GM18508 (cell line): ENCODE data around the gene ABITRAM.
"Not testable (repeated sequence)": the region's sequence is repeated elsewhere in the genome, so short reads cannot be mapped to it uniquely, and the experiment has no call there.

Experiments
- ATAC-seq: cut with Tn5 transposase; IDR thresholded peaks from one replicate; pipeline ENCODE4 v1.9.1; 2021; ENCODE audit warnings: moderate number of reproducible peaks; ENCODE audit not compliant: insufficient read depth, unreplicated experiment

Gene ABITRAM, protein sequence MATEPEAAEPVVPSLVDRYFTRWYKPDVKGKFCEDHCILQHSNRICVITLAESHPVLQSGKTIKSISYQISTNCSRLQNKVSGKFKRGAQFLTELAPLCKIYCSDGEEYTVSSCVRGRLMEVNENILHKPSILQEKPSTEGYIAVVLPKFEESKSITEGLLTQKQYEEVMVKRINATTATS

DNA sequence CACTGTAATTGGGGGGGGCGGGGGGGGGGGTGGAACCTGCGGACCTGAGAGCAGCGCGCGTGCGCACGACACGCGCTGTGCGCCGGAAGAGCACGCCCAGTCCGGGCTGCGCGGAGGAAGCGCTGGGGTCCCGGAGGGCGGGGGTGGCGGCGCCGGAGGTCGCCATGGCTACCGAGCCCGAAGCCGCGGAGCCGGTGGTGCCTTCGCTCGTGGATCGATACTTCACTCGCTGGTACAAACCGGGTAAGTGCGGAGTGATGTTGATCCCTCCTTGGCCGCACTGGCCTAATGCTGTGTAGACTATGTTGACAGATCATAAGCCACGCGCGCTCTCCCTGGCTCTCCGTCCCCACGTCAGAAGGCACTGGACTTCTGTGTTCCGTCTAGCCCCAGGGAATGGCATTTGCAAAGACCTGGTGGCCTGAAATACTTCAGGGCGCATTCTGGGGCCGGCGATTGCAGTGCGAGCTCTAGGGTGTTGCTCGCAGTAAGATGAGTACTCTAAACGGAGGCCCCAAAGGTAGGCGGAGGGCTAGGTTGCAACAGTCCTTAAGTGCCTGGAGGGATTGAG, at the start of gene ABITRAM:
Gene ABITRAM, plus strand, starts transcription at position 78 of the 571 bp plus-strand sequence. Its CDS starts 87 bp downstream, at position 165.
- peak; percentile 35 for ATAC-seq

DNA sequence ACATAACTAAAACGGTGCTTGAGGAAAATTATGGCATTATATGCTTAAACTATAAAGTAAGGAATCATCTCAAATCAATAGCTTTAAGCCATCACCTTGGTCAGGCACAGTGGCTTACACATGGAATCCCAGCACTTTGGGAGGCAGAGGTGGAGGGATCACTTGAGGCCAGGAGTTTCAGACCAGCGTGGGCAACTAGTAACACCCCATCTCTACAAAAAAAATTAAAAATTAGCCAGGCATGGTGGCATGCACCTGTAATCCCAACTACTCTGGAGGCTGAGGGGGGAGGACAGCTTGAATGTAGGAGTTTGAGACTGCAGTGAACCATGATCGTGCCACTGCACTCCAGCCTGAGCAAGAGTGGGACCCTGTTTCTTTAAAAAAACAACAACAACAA, 49.5 kb upstream of the ABITRAM start:
- ATAC-seq, result no peak

DNA sequence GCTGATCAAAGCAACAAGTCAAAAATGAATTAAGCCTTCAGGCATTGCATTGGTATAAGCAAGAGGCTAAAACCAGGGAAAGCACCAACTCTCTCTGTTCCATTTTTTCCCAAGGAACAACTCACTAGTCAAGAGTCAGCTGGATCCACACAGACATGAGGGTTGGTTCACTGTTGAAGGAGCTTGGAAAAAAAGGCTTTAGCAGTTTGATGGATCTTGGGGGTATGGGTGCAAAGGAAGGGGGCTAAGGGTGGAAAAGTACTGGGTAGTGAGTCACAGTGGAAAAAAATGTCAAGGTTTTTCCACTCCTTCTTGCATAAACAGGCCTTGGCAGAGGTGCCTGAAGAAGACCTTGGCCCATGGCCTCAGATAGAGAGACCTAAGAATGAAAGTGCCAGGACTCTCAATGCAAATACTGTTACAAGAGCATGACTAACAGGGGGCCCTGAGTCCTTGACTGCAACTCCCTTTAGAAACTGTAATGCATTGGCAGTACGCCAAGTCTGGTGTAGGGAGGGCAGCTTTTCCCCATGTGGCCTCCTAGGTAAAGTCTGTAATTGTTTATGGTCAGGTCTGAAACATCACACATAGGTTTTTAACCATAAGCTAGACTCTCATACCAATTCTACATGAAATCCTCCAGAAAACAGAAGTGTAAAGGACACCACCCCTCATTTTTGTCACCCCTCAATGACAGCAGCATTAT, 48.4 kb upstream of the ABITRAM start:
- peak; percentile 91 for ATAC-seq

DNA sequence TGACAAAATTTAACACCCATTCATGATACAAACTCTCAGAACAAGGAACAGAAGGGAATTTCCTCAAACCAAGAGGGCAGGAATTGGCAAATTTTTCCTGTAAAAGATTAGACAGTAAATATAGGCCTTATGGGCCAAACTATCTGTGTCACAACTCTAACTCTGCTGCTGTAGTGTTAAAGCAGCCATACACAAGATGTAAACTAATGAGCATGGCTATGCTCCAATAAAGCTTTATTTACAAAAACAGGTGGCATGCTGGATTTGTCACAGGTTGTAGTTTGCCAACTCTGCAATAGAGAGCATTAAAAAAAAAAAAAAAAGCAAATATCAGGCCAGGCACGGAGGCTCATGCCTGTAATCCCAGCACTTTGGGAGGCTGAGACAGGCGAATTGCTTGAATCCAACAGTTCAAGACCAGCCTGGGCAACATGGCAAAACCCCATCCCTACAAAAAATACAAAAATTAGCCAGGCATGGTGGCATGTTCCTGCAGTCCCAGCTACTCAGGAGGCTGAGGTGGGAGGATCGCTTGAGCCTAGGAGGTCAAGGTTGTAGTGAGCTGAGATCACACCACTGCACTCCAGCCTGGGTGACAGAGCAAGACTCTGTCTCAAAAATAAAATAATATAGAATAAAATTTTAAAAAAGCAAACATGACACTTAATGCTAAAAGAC, 47.5 kb upstream of the ABITRAM start:
- not testable (repeated sequence) for ATAC-seq

DNA sequence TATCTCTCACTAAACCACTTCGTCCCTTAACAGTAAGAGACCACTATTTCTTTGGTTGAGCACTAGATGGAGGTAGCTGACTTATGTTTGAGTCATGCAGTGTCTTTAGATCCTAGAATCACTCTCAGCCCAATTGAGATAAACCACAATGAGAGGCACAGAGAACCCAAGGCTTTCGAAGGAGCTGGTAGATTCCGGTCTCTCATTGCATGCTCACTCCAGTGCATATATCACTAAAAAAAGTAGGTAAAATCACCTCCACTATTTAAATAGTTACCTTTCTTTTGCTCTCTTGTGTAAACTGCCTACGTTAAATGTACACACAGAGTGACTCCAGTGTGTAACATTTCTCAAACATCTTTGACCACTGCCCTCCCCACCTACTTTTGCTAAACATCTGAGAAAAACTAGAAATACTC, 44.5 kb upstream of the ABITRAM start:
- ATAC-seq, result no peak

DNA sequence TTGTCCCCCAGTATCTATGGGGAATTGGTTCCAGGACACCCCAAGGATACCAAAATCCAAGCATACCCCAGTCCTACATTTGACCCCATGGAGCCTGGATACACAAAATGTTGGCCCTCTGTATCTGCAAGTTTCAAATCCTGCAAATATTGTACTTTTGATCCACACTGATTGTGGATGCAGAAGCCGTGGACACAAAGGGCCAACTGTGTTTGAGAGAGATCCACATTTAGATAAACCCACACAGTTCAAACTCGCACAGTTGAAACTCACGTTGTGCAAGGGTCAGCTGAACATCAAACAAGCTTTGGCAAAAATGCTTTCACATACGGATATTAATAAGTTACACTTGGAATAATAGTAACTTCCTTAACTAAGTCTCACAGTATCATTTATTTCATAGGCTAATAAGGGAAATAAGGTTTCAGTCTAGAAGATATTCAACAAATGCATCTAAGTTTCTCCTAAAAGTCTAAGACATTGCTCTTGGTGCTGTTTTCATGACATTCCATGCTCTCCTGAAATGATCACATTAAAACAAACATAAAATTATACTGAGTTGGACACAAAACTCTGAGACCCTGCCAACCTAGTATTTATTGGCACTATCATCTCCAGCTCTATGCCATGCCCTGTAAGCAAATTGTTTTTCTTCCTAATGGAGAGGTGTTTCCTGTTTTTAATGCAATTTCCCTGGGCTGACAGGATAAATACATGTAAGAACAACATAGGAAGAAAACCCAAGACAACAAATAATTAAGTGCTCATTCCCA, 39.8 kb upstream of the ABITRAM start:
- no peak for ATAC-seq

DNA sequence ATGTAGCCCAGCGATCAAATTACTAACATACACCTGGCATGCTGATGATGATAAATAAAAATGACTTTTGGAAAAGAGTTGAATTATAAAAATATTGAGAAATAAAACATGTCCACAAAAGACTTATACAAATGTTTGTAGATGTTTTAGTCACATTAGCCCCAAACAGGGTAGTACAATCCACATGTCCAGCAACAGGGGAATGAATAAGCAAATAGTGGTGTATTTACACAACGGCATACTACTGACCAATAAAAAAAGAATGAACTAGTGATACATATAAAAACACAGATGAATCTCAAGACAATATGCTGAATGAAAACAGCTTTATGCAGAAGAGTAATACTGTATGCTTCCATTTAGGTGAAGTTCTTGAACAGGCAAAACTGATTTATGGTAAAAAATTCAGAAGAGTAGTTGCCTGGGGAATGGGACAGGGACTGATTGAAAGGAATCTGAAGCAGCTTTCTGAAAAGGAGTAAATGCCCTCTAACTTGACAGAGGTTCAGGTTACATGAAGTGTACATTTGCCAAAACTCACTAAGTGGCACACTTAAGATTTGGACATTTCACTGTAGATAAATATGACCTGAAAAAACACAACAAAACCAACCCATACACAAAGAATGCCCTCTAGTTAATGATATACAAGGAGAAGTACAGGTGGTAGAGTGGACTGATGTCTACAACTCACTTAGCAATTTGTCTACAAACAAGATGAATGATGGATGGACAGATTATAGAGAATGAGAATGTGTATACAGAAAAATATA, 36.7 kb upstream of the ABITRAM start:
- ATAC-seq, result no peak

DNA sequence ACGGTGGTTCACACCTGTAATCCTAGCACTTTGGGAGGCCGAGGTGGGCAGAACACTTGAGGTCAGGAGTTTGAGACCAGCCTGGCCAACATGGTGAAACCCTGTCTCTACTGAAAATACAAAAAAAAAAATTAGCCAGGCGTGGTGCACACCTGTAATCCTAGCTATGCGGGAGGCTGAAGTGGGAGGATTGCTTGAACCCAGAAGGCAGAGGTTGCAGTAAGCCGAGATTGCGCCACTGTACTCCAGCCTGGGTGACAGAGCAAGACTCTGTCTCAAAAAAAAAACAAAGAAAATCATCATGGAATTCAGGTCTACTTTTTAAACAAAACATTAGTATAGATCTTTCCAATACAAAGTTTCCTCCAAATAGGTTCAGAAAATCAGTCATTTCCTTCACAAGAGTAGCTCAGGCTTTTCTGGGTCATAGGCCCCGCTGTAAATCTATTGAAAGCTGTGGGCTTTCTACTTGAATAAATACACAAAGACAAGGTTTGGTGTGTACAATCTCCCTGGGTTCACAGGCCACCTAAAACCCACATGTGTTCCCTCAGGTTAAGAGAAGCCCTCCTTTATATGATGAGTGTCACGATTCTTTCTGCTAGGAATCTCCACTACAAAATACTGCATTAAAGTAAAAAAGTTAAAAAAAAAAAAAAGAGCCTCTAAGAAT, 35.0 kb upstream of the ABITRAM start:
- not testable (repeated sequence) for ATAC-seq

DNA sequence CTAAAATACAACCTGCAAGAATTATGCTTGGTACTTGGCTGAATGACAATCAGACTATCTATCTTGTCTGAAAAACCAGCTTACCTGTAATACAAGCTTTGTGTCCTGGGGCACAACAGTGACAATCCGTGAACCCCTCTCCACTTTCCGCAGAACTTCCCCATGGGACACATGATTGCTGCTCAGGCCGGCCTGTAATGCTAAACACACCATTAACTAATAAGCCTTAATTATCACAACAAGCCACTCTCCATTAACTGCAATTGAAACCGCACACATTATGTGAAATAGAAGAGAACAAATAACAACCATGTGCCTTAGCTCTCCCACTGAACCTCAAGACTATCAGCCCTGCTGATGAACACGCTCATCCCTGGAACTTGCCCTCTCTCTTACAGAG, 34.0 kb upstream of the ABITRAM start:
- ATAC-seq, result no peak

DNA sequence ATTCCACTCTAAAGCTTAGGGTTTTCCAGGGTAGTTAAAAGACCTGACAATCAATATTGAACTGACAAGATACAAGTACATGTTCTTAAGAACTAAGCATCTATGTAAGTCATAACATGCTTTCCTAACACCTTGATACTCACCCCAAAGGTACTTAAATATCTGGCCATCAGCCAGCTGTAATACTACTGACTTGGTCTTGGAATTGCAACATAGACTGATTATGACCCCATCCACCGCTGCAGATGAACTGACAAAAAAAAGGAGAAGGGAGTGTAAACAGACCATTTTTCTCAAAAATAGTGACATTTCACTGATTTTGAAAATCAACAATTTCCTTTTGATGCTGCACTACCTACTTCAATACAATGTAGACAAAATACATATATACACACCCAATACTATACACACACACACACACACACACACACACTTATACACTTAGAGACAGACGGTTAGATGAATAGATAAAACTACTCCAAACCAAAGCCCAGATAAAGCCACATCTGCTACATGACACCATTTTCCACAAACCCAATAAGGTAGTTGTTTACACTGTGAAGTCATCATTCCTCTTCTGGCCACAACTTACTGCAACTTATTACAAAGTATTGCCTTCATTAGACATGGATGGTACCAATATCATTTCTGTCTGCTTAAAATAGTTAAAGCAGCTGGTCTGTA, 30.6 kb upstream of the ABITRAM start:
- no peak for ATAC-seq

DNA sequence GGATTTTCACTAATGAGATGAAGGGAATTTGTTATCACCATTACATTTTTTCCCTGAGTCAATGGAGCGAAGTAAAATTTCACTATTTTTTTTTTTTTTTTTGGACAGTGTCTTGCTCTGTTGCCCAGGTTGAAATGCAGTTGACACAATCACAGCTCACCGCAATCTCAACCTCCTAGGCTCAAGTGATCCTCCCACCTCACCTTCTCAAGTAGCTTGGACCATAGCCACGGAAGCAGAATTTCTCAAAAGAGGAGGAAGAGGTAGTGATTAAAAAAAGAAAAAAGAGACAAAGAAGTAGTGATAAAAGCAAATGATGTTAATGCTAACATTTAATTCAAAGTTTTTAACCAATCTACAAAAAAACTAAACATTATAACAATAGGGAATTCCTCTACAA, 30.0 kb upstream of the ABITRAM start:
- no peak for ATAC-seq

DNA sequence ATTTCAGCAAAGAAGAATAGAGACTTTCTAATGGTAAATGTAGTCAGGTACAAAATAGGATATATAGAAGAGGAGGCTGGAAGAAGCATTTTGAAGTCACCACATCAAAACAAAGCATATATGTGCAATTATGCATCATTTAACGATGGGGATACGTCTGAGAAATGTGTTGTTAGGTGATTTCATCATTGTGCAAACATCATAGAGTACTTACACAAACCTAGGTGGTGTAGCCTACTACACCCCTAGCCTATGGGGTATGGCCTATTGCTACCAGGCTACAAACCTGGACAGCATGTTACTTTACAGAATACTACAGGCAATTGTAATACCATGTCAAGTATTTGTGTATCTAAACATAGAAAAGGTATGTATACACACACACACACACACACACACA, 28.7 kb upstream of the ABITRAM start:
- ATAC-seq, result no peak

DNA sequence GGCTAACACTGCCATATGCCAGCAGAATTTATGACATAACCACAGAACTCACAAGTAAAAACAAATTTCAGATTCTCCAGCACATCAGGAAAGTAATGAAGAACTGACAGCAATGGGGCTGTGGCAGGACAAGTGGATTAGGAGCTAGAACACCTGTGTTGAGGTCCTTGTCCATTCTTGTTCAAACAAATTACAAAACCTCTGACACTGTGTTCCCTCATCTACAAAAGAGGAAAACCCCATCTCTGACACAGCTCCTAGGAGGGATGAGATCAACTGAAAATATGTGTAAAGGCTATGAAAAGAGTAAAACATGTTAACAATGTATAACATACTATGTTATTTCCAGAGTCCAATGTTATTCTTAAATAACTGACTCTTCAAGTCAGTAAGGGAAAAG, 23.8 kb upstream of the ABITRAM start:
- no peak for ATAC-seq

DNA sequence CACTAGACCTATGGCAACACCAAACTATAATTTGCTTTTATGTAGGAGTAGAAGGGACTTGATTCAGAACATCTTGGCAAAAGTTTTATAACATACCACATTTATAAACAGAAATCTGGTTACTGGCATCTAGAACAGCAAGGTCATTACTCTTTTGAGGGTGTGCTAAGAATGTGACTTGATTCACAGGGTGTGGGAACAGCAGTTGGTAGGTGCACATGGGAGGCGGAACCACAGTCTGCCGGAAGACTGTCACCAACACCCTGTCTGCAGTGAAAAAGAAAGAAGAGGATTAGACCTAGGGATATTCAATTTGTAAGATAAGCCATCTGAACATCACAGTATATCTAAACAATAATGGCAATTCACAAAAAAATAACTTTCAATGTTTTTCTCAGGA, 23.3 kb upstream of the ABITRAM start:
- ATAC-seq, result no peak

DNA sequence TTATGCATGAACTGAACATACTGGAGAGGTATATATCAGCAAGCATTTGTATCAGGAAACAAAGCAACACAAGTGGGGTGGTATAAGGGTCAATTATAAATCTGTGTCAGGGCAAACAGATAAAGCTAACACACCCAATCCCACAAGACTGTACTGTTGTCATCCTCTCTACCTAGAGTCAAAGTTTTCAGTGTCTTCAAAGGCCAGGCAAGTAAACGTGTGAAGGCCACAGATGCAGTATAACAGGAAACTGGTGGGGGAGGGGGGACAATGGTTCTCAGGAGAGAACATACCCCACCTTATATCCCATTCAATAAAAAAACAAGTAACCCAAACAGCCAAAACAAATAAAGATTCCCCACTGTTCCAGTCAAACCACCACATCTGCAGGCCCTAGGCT, 22.4 kb upstream of the ABITRAM start:
- no peak for ATAC-seq

DNA sequence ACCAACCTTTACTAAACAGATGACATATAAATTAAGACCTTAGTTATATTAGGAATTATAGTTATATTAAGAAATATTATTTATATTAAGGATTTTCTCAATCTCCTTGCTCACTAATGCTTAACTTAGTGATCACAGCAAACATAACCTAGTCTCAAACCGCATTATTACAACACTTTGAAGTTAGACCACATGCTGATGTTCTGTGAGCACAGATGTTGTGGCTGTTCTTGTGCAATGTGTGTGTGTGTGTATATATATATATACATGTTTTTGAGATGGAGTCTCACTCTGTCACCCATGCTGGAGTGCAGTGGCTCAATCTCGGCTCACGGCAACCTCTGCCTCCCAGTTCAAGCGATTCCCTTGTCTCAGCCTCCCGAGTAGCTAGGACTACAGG, 20.8 kb upstream of the ABITRAM start:
- no peak for ATAC-seq

DNA sequence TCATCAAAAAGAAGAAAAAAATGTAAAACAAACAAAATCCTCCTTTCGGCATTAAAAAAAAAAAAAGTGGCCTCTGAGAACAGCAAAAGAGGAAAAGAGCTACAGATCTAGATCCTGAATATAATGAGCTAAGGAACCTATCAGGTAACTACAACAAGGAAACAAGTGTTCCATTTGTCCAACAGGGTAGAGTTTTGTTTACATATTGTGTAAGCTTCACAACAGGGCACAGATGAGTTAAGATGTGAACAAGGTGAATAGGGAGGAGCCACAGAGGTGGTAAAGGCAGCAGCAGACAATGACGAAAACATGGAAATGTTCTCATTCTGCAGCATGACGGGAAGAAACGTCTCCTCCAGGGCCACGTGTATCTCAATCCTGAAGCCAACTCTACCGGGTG, 14.7 kb upstream of the ABITRAM start:
- ATAC-seq, result no peak

DNA sequence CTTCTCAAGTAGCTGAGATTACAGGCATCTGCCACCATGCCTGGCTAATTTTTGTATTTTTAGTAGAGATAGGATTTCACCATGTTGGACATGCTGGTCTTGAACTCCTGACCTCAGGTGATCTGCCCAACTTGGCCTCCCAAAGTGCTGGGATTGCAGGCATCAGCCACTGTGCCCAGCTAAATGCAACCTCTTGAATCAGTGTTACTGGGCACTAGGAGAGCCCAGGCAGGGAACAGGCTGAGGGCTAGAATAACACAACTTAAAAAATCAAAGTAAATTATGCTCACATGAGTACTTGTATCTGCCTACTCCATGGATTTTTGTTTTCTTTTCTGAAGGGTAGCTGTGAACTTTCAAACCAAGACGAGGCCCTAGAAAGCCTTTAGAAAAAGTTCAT, 13.8 kb upstream of the ABITRAM start:
- ATAC-seq, result not testable (repeated sequence)

DNA sequence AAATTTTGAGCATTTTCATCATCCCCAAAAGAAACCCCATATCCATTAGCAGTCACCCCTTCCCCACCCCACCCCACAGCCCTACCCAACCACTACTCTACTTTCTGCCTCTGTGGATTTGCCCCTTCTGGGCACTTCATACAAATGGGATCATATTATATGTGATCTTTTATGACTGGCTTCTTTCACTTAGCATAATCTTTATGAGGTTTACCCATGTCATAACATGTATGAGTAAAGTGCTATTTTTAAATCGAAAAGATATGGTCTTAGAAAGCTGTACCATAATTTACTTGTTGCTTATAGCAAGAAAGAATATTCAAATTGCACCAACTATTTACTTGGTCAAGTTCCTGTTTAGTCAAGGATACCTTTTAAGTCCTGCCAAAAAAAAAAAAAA, 13.0 kb upstream of the ABITRAM start:
- ATAC-seq, result no peak
